Liver (tissue), 9 donors: Measurements from ENCODE around the gene ARID4A. TPM values are rescaled to one million over a fixed set of nuclear protein-coding genes. Genes with fewer than 3 reads are reported as not detected.
"Not testable (repeated sequence)": the region's sequence is repeated elsewhere in the genome, so short reads cannot be mapped to it uniquely, and the experiment has no call there.

Experiments
- DNase-seq: peaks from one replicate; pipeline ENCODE4 v3.0.0-alpha.2; 2017; ENCODE audit warnings: low spot score
- H3K27ac ChIP-seq, 2 donors: one replicate each; pipeline ENCODE4 v1.7.0; 2013; ENCODE audit warnings: inconsistent platforms in 2 of 2, low read length in 2 of 2, control low read depth in 1 of 2, low read depth in 1 of 2, mild to moderate bottlenecking in 1 of 2
- H3K27me3 ChIP-seq, 4 donors: one replicate each; pipeline versions ENCODE4 v1.6.1 to v1.7.0; 2013; ENCODE audit warnings: low read length in 3 of 4, inconsistent platforms in 1 of 4, mild to moderate bottlenecking in 1 of 4, moderate library complexity in 1 of 4; ENCODE audit not compliant: control insufficient read depth in 4 of 4, insufficient read depth in 4 of 4
- H3K36me3 ChIP-seq, 4 donors: one replicate each; pipeline versions ENCODE4 v1.6.1 to v1.7.0; 2013; ENCODE audit warnings: low read length in 3 of 4, mild to moderate bottlenecking in 3 of 4, low read depth in 1 of 4, moderate library complexity in 1 of 4; ENCODE audit not compliant: control insufficient read depth in 4 of 4, insufficient read depth in 3 of 4
- H3K4me1 ChIP-seq, 4 donors: one replicate each; pipeline versions ENCODE4 v1.6.1 to v1.7.0; 2013; ENCODE audit warnings: low read length in 3 of 4, mild to moderate bottlenecking in 3 of 4, moderate library complexity in 1 of 4; ENCODE audit not compliant: control insufficient read depth in 4 of 4, insufficient read depth in 4 of 4
- H3K4me3 ChIP-seq, 3 donors: one replicate each; pipeline versions ENCODE4 v1.6.1 to v1.7.0; 2013; ENCODE audit warnings: low read length in 3 of 3, control low read depth in 1 of 3, low read depth in 1 of 3, mild to moderate bottlenecking in 1 of 3
- H3K9ac ChIP-seq, 2 donors: one replicate each; pipeline ENCODE4 v1.7.0; 2013; ENCODE audit warnings: low read length in 2 of 2, mild to moderate bottlenecking in 2 of 2, moderate library complexity in 2 of 2, control low read depth in 1 of 2, low read depth in 1 of 2
- H3K9me3 ChIP-seq, 4 donors: one replicate each; pipeline versions ENCODE4 v1.6.1 to v1.7.0; 2013; ENCODE audit warnings: low read length in 3 of 4; ENCODE audit not compliant: control insufficient read depth in 4 of 4
- ATF3 ChIP-seq: IDR thresholded peaks from 2 replicates; pipeline ENCODE4 v1.6.1; 2016; ENCODE audit warnings: antibody characterized with exemption
- CTCF ChIP-seq: fragments of 150-350 bp; IDR thresholded peaks from 2 replicates; pipeline ENCODE4 v1.5.1; 2017; ENCODE audit warnings: improper control_type of control experiment, low read depth, low read length; ENCODE audit not compliant: missing input control
- EGR1 ChIP-seq, 2 donors: IDR thresholded peaks; 2 replicates each; pipeline ENCODE4 v1.6.1; 2016 to 2018; ENCODE audit warnings: antibody characterized with exemption in 2 of 2, low read depth in 2 of 2
- FOXA1 ChIP-seq: IDR thresholded peaks from 2 replicates; pipeline ENCODE4 v1.6.1; 2016; ENCODE audit warnings: antibody characterized with exemption
- FOXA2 ChIP-seq: IDR thresholded peaks from 2 replicates; pipeline ENCODE4 v1.6.1; 2016; ENCODE audit warnings: antibody characterized with exemption
- HNF4G ChIP-seq: IDR thresholded peaks from 2 replicates; pipeline ENCODE4 v1.6.1; 2016; ENCODE audit warnings: antibody characterized with exemption
- JUND ChIP-seq, 2 donors: IDR thresholded peaks; 2 replicates each; pipeline ENCODE4 v1.6.1; 2016; ENCODE audit warnings: antibody characterized with exemption in 2 of 2
- MAX ChIP-seq: IDR thresholded peaks from 2 replicates; pipeline ENCODE4 v1.6.1; 2016; ENCODE audit warnings: antibody characterized with exemption
- NR2F2 ChIP-seq: IDR thresholded peaks from 2 replicates; pipeline ENCODE4 v1.6.1; 2016; ENCODE audit warnings: antibody characterized with exemption
- REST ChIP-seq: IDR thresholded peaks from 2 replicates; pipeline ENCODE4 v1.6.1; 2016; ENCODE audit warnings: antibody characterized with exemption, mild to moderate bottlenecking
- SP1 ChIP-seq: IDR thresholded peaks from 2 replicates; pipeline ENCODE4 v1.6.1; 2018; ENCODE audit warnings: antibody characterized with exemption, mild to moderate bottlenecking
- YY1 ChIP-seq: IDR thresholded peaks from 2 replicates; pipeline ENCODE4 v1.6.1; 2016; ENCODE audit warnings: antibody characterized with exemption, mild to moderate bottlenecking
- ZBTB33 ChIP-seq: IDR thresholded peaks from 2 replicates; pipeline ENCODE4 v1.6.1; 2016; ENCODE audit warnings: antibody characterized with exemption
- WGBS: extraction: QIAGEN DNeasy Blood & Tissue Kit; methylation state at CpG from one replicate; pipeline ENCODE4 v1.1.7; 2013; 5-methylcytosine and 5-hydroxymethylcytosine counted together
- polyA plus RNA-seq, 2 donors: library from polyadenylated mRNA; stranded (reverse) in 1 of 2; unstranded in 1 of 2; fragments of 200-250 nt in 1 of 2; fragments of >200 nt in 1 of 2; fragmentation: Nextera tagmentation in 1 of 2; extraction: Ambion mirVana in 1 of 2; gene quantifications; one replicate each; pipeline versions ENCODE4 v1.2.1 to v1.2.3, GENCODE V29; 2013 to 2015
- total RNA-seq, 2 donors: library from RNA; depleted of rRNA; stranded (reverse); fragments of >200 nt; gene quantifications; one replicate each; pipeline ENCODE4 v1.2.3, GENCODE V29; 2014
- donor health status: healthy.
- donor health status: healthy.
- donor health status: healthy.
- donor health status: healthy.
- donor health status: healthy.

The ARID4A gene
- total and polyA plus RNA-seq, 4 donors = 3.8 to 26.9 (median 12.0) TPM

GRCh38 chr14:58249611-58250010, 48.7 kb upstream of the ARID4A start:
- H3K9me3 ChIP-seq = no peaks in the 10 kb centered on the region
- no peak overlapping the region for H3K4me3 ChIP-seq
- no peak overlapping the region for H3K27ac ChIP-seq
- no peak overlapping the region for H3K9ac ChIP-seq
- whole genome bisulfite sequencing = 94% methylated on average over 8 of the region's 8 CpGs
- no peak for DNase-seq
- no peaks in the 10 kb centered on the region for H3K27me3 ChIP-seq
- TF ChIP-seq JUND (IDR thresholded peaks at IDR 0.05) = no peak
- no peak for TF ChIP-seq ZBTB33
- TF ChIP-seq FOXA2 = no peak
- no peak for TF ChIP-seq ATF3
- TF ChIP-seq HNF4G = no peak
- no peak for TF ChIP-seq SP1
- no peak for TF ChIP-seq YY1
- no peak for TF ChIP-seq MAX
- no peak for TF ChIP-seq EGR1 (IDR thresholded peaks at IDR 0.05; ENCODE audit: low read depth in 2 of 2)
- peaks cover 13 to 41% (median 26%) of the 10 kb centered on the region in 4 donors for H3K36me3 ChIP-seq
- peaks cover 4 to 19% (median 12%) of the 10 kb centered on the region in 4 donors for H3K4me1 ChIP-seq

- H3K4me3 ChIP-seq = no peak overlapping the region
- DNase-seq = no peak
- H3K27me3 ChIP-seq = no peaks in the 10 kb centered on the region
- H3K9me3 ChIP-seq = no peaks in the 10 kb centered on the region
- 99% methylated on average over 4 of the region's 4 CpGs for WGBS
- H3K9ac ChIP-seq = no peak overlapping the region
- H3K27ac ChIP-seq = no peak overlapping the region
- H3K36me3 ChIP-seq = peaks cover 11 to 67% (median 53%) of the 10 kb centered on the region in 4 donors
- peaks cover 0 to 2% (median 0%) of the 10 kb centered on the region in 4 donors for H3K4me1 ChIP-seq
- TF ChIP-seq ZBTB33 (no peak), NR2F2 (no peak), HNF4G (no peak), FOXA1 (no peak), ATF3 (no peak), FOXA2 (no peak), MAX (no peak), JUND (IDR thresholded peaks at IDR 0.05) (no peak), EGR1 (IDR thresholded peaks at IDR 0.05; ENCODE audit: low read depth in 2 of 2) (no peak), REST (no peak), SP1 (no peak), CTCF (no peak)
Observed at GRCh38 chr14:58258156-58258555, 40.2 kb upstream of the ARID4A start.

GRCh38 chr14:58262005-58262404, 36.4 kb upstream of the ARID4A start:
- WGBS = 98% methylated on average over 10 of the region's 10 CpGs
- not testable (repeated sequence) for H3K9me3 ChIP-seq, H3K4me3 ChIP-seq, H3K9ac ChIP-seq, H3K27me3 ChIP-seq, DNase-seq, H3K4me1 ChIP-seq, H3K27ac ChIP-seq
- H3K36me3 ChIP-seq = peaks cover 11 to 76% (median 65%) of the 10 kb centered on the region in 4 donors
